PC-3 (cell line): ENCODE results near the gene UMPS. TPM values are rescaled to one million over a fixed set of nuclear protein-coding genes. Genes with fewer than 3 reads are reported as not detected.
"Not testable (repeated sequence)": the region's sequence is repeated elsewhere in the genome, so short reads cannot be mapped to it uniquely, and the experiment has no call there.

ENCODE experiments used
- ATAC-seq: fragments of 200-7000 bp; cut with Tn5 transposase; 2 replicates; pipeline ENCODE4 v1.9.1; 2020; ENCODE audit warnings: mild to moderate bottlenecking, moderate library complexity
- BruUV-seq: library from RNA; stranded (reverse); fragments of 400-500 nt; replicated peaks from 2 replicates; lab custom pipeline; 2021; lab: Mats Ljungman, UMichigan
- CTCF ChIA-PET: fragments of 300-600 bp; sonication (Branson Sonifier 250); formaldehyde crosslinking; loops from one replicate; lab custom pipeline; 2022; ENCODE audit warnings: antibody characterized with exemption; lab: Charles Lee
- POLR2A ChIA-PET: fragments of 300-600 bp; sonication (Branson Sonifier 250); formaldehyde crosslinking; loops from one replicate; lab custom pipeline; 2022; ENCODE audit warnings: antibody characterized with exemption; ENCODE audit not compliant: unreplicated experiment; lab: Charles Lee
- DNase-seq: peaks from one replicate; pipeline ENCODE4 v3.0.0-alpha.2; 2015
- H2AFZ ChIP-seq: fragments of 300-600 bp; sonication (generic); 2 replicates; pipeline ENCODE4 v1.6.0; 2016; ENCODE audit warnings: antibody characterized with exemption, low read length
- H3F3A ChIP-seq: fragments of 300-600 bp; sonication (generic); one replicate; pipeline ENCODE4 v1.6.0; 2017; ENCODE audit warnings: antibody characterized with exemption, low read length, control low read depth, mild to moderate bottlenecking; ENCODE audit not compliant: unreplicated experiment
- H3K27ac ChIP-seq: fragments of 300-600 bp; sonication (generic); 2 replicates; pipeline ENCODE4 v1.5.1; 2016; ENCODE audit warnings: mild to moderate bottlenecking, low read length
- H3K27me3 ChIP-seq: fragments of 300-600 bp; sonication (generic); 2 replicates; pipeline ENCODE4 v1.6.1; 2016; ENCODE audit warnings: low read length, mixed read lengths
- H3K36me3 ChIP-seq: fragments of 300-600 bp; sonication (generic); 2 replicates; pipeline ENCODE4 v1.6.1; 2016; ENCODE audit warnings: low read depth, mixed run types, low read length, mixed read lengths
- H3K4me1 ChIP-seq: fragments of 300-600 bp; sonication (generic); 2 replicates; pipeline ENCODE4 v1.5.1; 2016; ENCODE audit warnings: low read length; ENCODE audit not compliant: insufficient read depth
- H3K4me2 ChIP-seq: fragments of 300-600 bp; sonication (generic); 2 replicates; pipeline ENCODE4 v1.6.0; 2016; ENCODE audit warnings: low read length
- H3K4me3 ChIP-seq: fragments of 300-600 bp; sonication (generic); 2 replicates; pipeline ENCODE4 v1.5.1; 2016; ENCODE audit warnings: mild to moderate bottlenecking, low read length, mixed read lengths
- H3K79me2 ChIP-seq: fragments of 300-600 bp; sonication (generic); 2 replicates; pipeline ENCODE4 v1.6.1; 2017; ENCODE audit warnings: low read length, mixed read lengths
- H3K9ac ChIP-seq: fragments of 300-600 bp; sonication (generic); 2 replicates; pipeline ENCODE4 v1.6.0; 2016; ENCODE audit warnings: mild to moderate bottlenecking, low read length
- H3K9me2 ChIP-seq: fragments of 300-600 bp; sonication (generic); replicated peaks from 2 replicates; pipeline ENCODE4 v1.6.1; 2016; ENCODE audit warnings: mixed run types, low read length, mixed read lengths
- H3K9me3 ChIP-seq: fragments of 300-600 bp; sonication (generic); 2 replicates; pipeline ENCODE4 v1.6.1; 2016; ENCODE audit warnings: low read length, mixed read lengths
- H4K20me1 ChIP-seq: fragments of 300-600 bp; sonication (generic); 2 replicates; pipeline ENCODE4 v1.6.1; 2016; ENCODE audit warnings: low read length, mixed read lengths
- CTCF ChIP-seq: fragments of 300-600 bp; sonication (generic); conservative IDR thresholded peaks from 2 replicates; pipeline ENCODE4 v1.5.1; 2017; ENCODE audit warnings: antibody characterized with exemption, low read depth, mild to moderate bottlenecking, low read length
- EZH2 ChIP-seq: fragments of 300-600 bp; sonication (generic); IDR thresholded peaks from one replicate; pipeline ENCODE4 v1.6.1; 2017; ENCODE audit warnings: antibody characterized with exemption, mild to moderate bottlenecking, low read length; ENCODE audit not compliant: unreplicated experiment
- EZH2phosphoT487 ChIP-seq: fragments of 300-600 bp; sonication (generic); IDR thresholded peaks from 2 replicates; pipeline ENCODE4 v1.6.1; 2018; ENCODE audit warnings: mild to moderate bottlenecking, antibody characterized with exemption, low read length, borderline replicate concordance
- intact Hi-C: fragments of 100-400 bp; cut with micrococcal nuclease; formaldehyde crosslinking; loops from 2 replicates; pipeline ENCODE4 v1.9.0; 2023
- total RNA-seq: library from RNA; depleted of rRNA; stranded (reverse); fragments of >200 nt; gene quantifications from 2 replicates; pipeline ENCODE4 v1.2.3, GENCODE V29; 2014

UMPS gene
- total RNA-seq, 1 experiment from 2014 or later: 38.4 TPM

- TF ChIP-seq EZH2: no peak
- no peak for TF ChIP-seq EZH2phosphoT487
- no peak for TF ChIP-seq CTCF
- H3K4me1 ChIP-seq: no peaks in the 10 kb centered on the region
- no peak overlapping the region for H3K4me3 ChIP-seq
- no peak for DNase-seq
- no peak for ATAC-seq
- 0 out of 2 replicates have a peak, but pooled peaks cover 8% of the 10 kb centered on the region for H3K27me3 ChIP-seq
- no peaks in the 10 kb centered on the region for H3F3A ChIP-seq
- intact Hi-C loops: no loop called here
- H3K9me2 ChIP-seq: no peaks in the 10 kb centered on the region
- H3K4me2 ChIP-seq: no peak overlapping the region
- CTCF ChIA-PET: no interaction called here
- no peaks in the 10 kb centered on the region for H3K79me2 ChIP-seq
- no TSS peak for BruUV-seq
- H3K27ac ChIP-seq: no peak overlapping the region
- POLR2A ChIA-PET: no interaction called here
- H4K20me1 ChIP-seq: no peaks in the 10 kb centered on the region
- H3K9ac ChIP-seq: no peak overlapping the region
- H2AFZ ChIP-seq: no peak overlapping the region
- no peaks in the 10 kb centered on the region for H3K36me3 ChIP-seq
- no peaks in the 10 kb centered on the region for H3K9me3 ChIP-seq
These were observed 28.6 kb upstream of the UMPS start for GRCh38 chr3:124701687-124702086.

- DNase-seq (no peak), ATAC-seq (no peak)
- CTCF ChIA-PET: no interaction called here
- no peaks in the 10 kb centered on the region for H3K4me1 ChIP-seq
- BruUV-seq: no TSS peak
- POLR2A ChIA-PET: no interaction called here
- no peak for TF ChIP-seq EZH2phosphoT487
- no peak for TF ChIP-seq CTCF
- no peaks in the 10 kb centered on the region for H4K20me1 ChIP-seq
- no peaks in the 10 kb centered on the region for H3K79me2 ChIP-seq
- no peak overlapping the region for H3K4me3 ChIP-seq
- no peak overlapping the region for H3K4me2 ChIP-seq
- H2AFZ ChIP-seq: no peak overlapping the region
- H3K36me3 ChIP-seq: no peaks in the 10 kb centered on the region
- H3K9ac ChIP-seq: no peak overlapping the region
- no peaks in the 10 kb centered on the region for H3F3A ChIP-seq
- intact Hi-C loops: no loop called here
- no peak overlapping the region for H3K27ac ChIP-seq
- 0 out of 2 replicates have a peak, but pooled peaks cover 8% of the 10 kb centered on the region for H3K27me3 ChIP-seq
- no peaks in the 10 kb centered on the region for H3K9me3 ChIP-seq
- H3K9me2 ChIP-seq: no peaks in the 10 kb centered on the region
These were observed 27.3 kb upstream of the UMPS start for GRCh38 chr3:124702950-124703349.

- Histone ChIP-seq H3K4me3 (no peak overlapping the region), H3K4me2 (no peak overlapping the region), H4K20me1 (no peaks in the 10 kb centered on the region), H3F3A (no peaks in the 10 kb centered on the region), H3K79me2 (no peaks in the 10 kb centered on the region), H3K9me2 (no peaks in the 10 kb centered on the region), H2AFZ (no peak overlapping the region), H3K27ac (no peak overlapping the region), H3K36me3 (no peaks in the 10 kb centered on the region), H3K27me3 (0 out of 2 replicates have a peak, but pooled peaks cover 11% of the 10 kb centered on the region), H3K9me3 (no peaks in the 10 kb centered on the region), H3K9ac (no peak overlapping the region), H3K4me1 (no peaks in the 10 kb centered on the region)
- ChIA-PET POLR2A (no interaction called here), CTCF (no interaction called here)
- no TSS peak for BruUV-seq
- TF ChIP-seq EZH2phosphoT487: no peak
- no peak for TF ChIP-seq EZH2
- TF ChIP-seq CTCF: no peak
- ATAC-seq (no peak), DNase-seq (no peak)
- intact Hi-C loops: no loop called here
These were observed 24.7 kb upstream of the UMPS start for GRCh38 chr3:124705552-124705951.

GRCh38 chr3:124707223-124707622 is 23.0 kb upstream of the UMPS start:
- H3F3A ChIP-seq, H3K9me3 ChIP-seq, ATAC-seq, intact Hi-C loops, H3K4me1 ChIP-seq, H3K9me2 ChIP-seq, H4K20me1 ChIP-seq, H3K4me2 ChIP-seq, POLR2A ChIA-PET, H3K4me3 ChIP-seq, H3K27ac ChIP-seq, H2AFZ ChIP-seq, CTCF ChIA-PET, H3K27me3 ChIP-seq, H3K9ac ChIP-seq, BruUV-seq, H3K79me2 ChIP-seq, DNase-seq, H3K36me3 ChIP-seq: not testable (repeated sequence)
